GM12874 (cell line): Measurements from ENCODE around the gene GLG1.

Experiments
- CTCF ChIP-seq: IDR thresholded peaks from 2 replicates; pipeline ENCODE4 v1.5.1; 2011; ENCODE audit warnings: low read depth, mild to moderate bottlenecking, control low read depth, low read length, moderate library complexity; ENCODE audit not compliant: insufficient read depth

Gene GLG1

GRCh38 chr16:74521691-74522090 lies 85.2 kb downstream of the GLG1 start:
- no peak for TF ChIP-seq CTCF

GRCh38 chr16:74511961-74512360 lies 95.0 kb downstream of the GLG1 start:
- TF ChIP-seq CTCF, result no peak

GRCh38 chr16:74505011-74505410 lies 101.9 kb downstream of the GLG1 start:
- no peak for TF ChIP-seq CTCF

- TF ChIP-seq CTCF, result no peak
Measured at GRCh38 chr16:74503412-74503811, 103.5 kb downstream of the GLG1 start.

- no peak for TF ChIP-seq CTCF
Measured at GRCh38 chr16:74501484-74502478, 105.1 kb downstream of the GLG1 start.

GRCh38 chr16:74500907-74501306 lies 106.0 kb downstream of the GLG1 start:
- no peak for TF ChIP-seq CTCF

- TF ChIP-seq CTCF, result no peak
Measured at GRCh38 chr16:74499114-74499513, 107.8 kb downstream of the GLG1 start.
